ENCODE data around the gene TRPC3. TPM values are rescaled to one million over a fixed set of nuclear protein-coding genes. Genes with fewer than 3 reads are reported as not detected.

The TRPC3 gene
- total RNA-seq, 1 donor: 1.3 TPM

DNA sequence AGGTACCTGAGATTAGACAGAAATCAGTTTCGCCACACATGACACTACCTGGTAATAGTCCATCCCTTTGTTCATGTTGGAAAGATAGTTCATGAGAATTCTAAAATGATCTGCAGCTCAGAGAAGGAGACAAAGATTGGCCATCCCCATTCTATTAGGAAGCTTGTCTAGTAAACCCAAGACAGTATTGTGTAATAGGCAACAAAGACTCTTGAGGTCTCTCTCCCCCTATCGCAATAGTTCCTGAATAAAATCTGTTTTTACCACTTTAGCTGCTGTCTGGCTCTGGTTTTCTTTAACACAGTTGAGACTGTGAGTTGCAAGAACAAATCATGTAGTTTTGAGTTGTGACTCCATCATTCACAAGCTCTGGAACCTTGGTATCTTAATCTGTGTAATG, 66.7 kb downstream of the TRPC3 start:
- TF ChIP-seq, protein P1, sequence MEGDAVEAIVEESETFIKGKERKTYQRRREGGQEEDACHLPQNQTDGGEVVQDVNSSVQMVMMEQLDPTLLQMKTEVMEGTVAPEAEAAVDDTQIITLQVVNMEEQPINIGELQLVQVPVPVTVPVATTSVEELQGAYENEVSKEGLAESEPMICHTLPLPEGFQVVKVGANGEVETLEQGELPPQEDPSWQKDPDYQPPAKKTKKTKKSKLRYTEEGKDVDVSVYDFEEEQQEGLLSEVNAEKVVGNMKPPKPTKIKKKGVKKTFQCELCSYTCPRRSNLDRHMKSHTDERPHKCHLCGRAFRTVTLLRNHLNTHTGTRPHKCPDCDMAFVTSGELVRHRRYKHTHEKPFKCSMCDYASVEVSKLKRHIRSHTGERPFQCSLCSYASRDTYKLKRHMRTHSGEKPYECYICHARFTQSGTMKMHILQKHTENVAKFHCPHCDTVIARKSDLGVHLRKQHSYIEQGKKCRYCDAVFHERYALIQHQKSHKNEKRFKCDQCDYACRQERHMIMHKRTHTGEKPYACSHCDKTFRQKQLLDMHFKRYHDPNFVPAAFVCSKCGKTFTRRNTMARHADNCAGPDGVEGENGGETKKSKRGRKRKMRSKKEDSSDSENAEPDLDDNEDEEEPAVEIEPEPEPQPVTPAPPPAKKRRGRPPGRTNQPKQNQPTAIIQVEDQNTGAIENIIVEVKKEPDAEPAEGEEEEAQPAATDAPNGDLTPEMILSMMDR (IDR thresholded peaks at IDR 0.05; ENCODE audit: insufficient read depth, low read depth, low read length): no peak
- H3K4me3 ChIP-seq (ENCODE audit: low read depth, low read length): no peak overlapping the region
- no peak for DNase-seq (ENCODE audit: low read depth)

DNA sequence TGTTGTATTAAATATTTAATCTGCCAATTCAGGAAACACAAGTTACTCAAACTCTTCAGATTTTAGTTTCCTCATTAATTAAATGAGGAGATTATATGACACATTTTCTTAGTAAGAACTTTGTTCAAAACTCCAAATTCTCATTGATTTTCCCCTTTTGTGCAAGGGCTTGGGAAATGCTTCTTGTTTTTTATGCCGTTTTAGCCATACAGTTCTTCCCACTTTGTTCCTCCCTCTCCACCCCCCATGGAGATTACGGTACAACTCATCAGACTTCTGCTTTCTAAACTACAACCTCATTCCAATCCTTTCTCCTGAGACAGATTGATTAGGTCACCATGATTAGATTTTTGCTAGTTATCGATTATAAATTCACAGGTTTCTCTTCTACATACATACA, 70.7 kb downstream of the TRPC3 start:
- DNase-seq (ENCODE audit: low read depth): no peak
- TF ChIP-seq, protein P1 (IDR thresholded peaks at IDR 0.05; ENCODE audit: insufficient read depth, low read depth, low read length): no peak
- no peak overlapping the region for H3K4me3 ChIP-seq (ENCODE audit: low read depth, low read length)

DNA sequence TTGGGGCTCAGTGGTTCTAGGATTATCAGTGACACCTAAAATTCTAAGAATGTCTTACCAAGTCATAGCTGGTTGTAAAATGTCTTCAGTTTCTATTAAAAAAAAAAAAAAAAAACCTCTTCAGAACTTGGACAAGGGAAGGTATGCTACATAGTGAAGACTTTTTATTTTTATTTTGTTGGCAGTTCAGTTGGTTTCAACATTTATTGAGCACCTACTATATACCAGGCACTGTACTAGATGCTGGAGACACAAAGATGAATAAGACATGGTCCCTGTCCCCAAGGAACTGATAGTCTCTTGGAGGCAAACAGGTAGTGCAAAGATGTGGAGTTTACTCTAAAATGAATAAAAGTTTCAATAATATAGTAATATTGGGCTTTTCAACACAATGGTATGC, 72.7 kb downstream of the TRPC3 start:
- TF ChIP-seq, protein P1 (IDR thresholded peaks at IDR 0.05; ENCODE audit: insufficient read depth, low read depth, low read length): no peak

GRCh38 chr4:121877041-121877773, 74.7 kb downstream of the TRPC3 start:
- TF ChIP-seq, protein P1 (IDR thresholded peaks at IDR 0.05; ENCODE audit: insufficient read depth, low read depth, low read length): no peak
- no peak overlapping the region for H3K4me3 ChIP-seq (ENCODE audit: low read depth, low read length)
- DNase-seq (ENCODE audit: low read depth): no peak

More for the DNA sequence above, 72.7 kb downstream of the TRPC3 start:
- no peak overlapping the region for H3K4me3 ChIP-seq (ENCODE audit: low read depth, low read length)
- no peak for DNase-seq (ENCODE audit: low read depth)

GRCh38 chr4:121876070-121876469, 75.8 kb downstream of the TRPC3 start:
- no peak for DNase-seq (ENCODE audit: low read depth)
- TF ChIP-seq, protein P1 (IDR thresholded peaks at IDR 0.05; ENCODE audit: insufficient read depth, low read depth, low read length): no peak
- no peak overlapping the region for H3K4me3 ChIP-seq (ENCODE audit: low read depth, low read length)

DNA sequence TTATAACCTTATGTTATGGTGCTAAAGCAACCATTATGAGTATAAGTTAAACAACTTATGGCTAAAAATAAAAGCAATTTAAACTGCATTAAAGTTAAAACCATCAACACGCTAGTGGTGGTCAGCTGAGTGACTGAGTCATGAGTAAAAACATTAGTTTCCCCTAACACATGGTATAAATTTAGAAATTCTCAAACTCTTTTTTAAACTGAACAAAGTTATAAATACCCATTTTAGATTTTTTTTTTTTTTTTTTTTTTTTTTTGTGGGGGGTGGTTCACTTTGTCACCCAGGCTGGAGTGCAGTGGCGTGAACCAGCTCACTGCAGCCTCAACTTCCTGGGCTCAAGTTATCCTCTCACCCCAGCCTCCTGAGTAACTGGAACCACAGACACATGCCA, 76.2 kb downstream of the TRPC3 start:
- DNase-seq (ENCODE audit: low read depth): no peak
- TF ChIP-seq, protein P1 (IDR thresholded peaks at IDR 0.05; ENCODE audit: insufficient read depth, low read depth, low read length): no peak
- no peak overlapping the region for H3K4me3 ChIP-seq (ENCODE audit: low read depth, low read length)

- TF ChIP-seq, protein P1 (IDR thresholded peaks at IDR 0.05; ENCODE audit: insufficient read depth, low read depth, low read length): no peak
- DNase-seq (ENCODE audit: low read depth): peak; percentile 35
- H3K4me3 ChIP-seq (ENCODE audit: low read depth, low read length): no peak overlapping the region
Observed at GRCh38 chr4:121873604-121874003, 78.3 kb downstream of the TRPC3 start.

Data from fibroblast of villous mesenchyme (primary cell).